Sigmoid colon (tissue), 4 donors: ENCODE data around the gene TNRC6A.

Experiments used
- CTCF ChIP-seq, 4 experiments: fragments of 450-650 bp in 3 of 4; fragments of 200-600 bp in 1 of 4; IDR thresholded peaks; one replicate each; pipeline ENCODE4 v1.5.1; 2016 to 2019; ENCODE audit warnings: antibody characterized with exemption in 4 of 4, mild to moderate bottlenecking in 3 of 4, moderate library complexity in 2 of 4
- EP300 ChIP-seq, 4 donors: sonication (generic); formaldehyde crosslinking; IDR thresholded peaks; one replicate each; pipeline ENCODE4 v1.6.1; 2017; ENCODE audit warnings: antibody characterized with exemption in 4 of 4
- POLR2A ChIP-seq, 2 donors: fragments of 450-650 bp; IDR thresholded peaks; one replicate each; pipeline ENCODE4 v1.6.1; 2016; ENCODE audit warnings: antibody characterized with exemption in 2 of 2, mild to moderate bottlenecking in 2 of 2, moderate library complexity in 2 of 2

GRCh38 chr16:24721830-24722238, 7.6 kb upstream of the TNRC6A start:
- TF ChIP-seq CTCF (IDR thresholded peaks at IDR 0.05) (no peak), POLR2A (IDR thresholded peaks at IDR 0.05) (no peak), EP300 (IDR thresholded peaks at IDR 0.05) (no peak)
